T-cell (primary cell): ENCODE data around the gene SEZ6. TPM values are rescaled to one million over a fixed set of nuclear protein-coding genes. Genes with fewer than 3 reads are reported as not detected.

Experiments used
- ATAC-seq, 4 experiments: fragments of 200-7000 bp in 3 of 4; fragments of 150-1000 bp in 1 of 4; cut with Tn5 transposase; replicated peaks in 1 of 4; 1 replicate in 3 of 4; 2 replicates in 1 of 4; pipeline ENCODE4 v1.10.0; 2021; ENCODE audit warnings: moderate library complexity in 3 of 4, mild to moderate bottlenecking in 2 of 4, moderate number of reproducible peaks in 1 of 4
- CTCF ChIA-PET, 2 donors: fragments of 300-600 bp; sonication (Branson Sonifier 250); formaldehyde crosslinking; loops; one replicate each; lab custom pipeline; 2022; ENCODE audit warnings: antibody characterized with exemption in 2 of 2; lab: Charles Lee
- POLR2A ChIA-PET, 2 donors: fragments of 300-600 bp; sonication (Branson Sonifier 250); formaldehyde crosslinking; loops; one replicate each; lab custom pipeline; 2022; ENCODE audit warnings: antibody characterized with exemption in 2 of 2; lab: Charles Lee
- DNase-seq, 35 experiments: peaks; one replicate each; pipeline versions ENCODE4 v3.0.0 to v3.0.0-alpha.2; 2013 to 2023
- H3K27ac ChIP-seq: one replicate; pipeline ENCODE4 v1.5.1; 2013; ENCODE audit warnings: low read length
- H3K27me3 ChIP-seq, 2 experiments: replicated peaks in 1 of 2; 1 replicate in 1 of 2; 2 replicates in 1 of 2; pipeline versions ENCODE4 v1.6.1 to v1.7.0; 2013; ENCODE audit warnings: low read length in 1 of 2, mixed read lengths in 1 of 2; ENCODE audit not compliant: control insufficient read depth in 2 of 2, insufficient read depth in 2 of 2; ENCODE audit errors: extremely low read depth in 1 of 2
- H3K36me3 ChIP-seq, 2 donors: 1 replicate in 1 of 2; 2 replicates in 1 of 2; pipeline versions ENCODE4 v1.6.1 to v1.7.0; 2013; ENCODE audit warnings: low read length in 1 of 2; ENCODE audit not compliant: control insufficient read depth in 2 of 2, insufficient read depth in 1 of 2; ENCODE audit errors: extremely low read depth in 1 of 2
- H3K4me1 ChIP-seq, 2 experiments: 1 replicate in 1 of 2; 2 replicates in 1 of 2; pipeline versions ENCODE4 v1.6.1 to v1.7.0; 2013; ENCODE audit warnings: low read length in 2 of 2, mixed read lengths in 1 of 2; ENCODE audit not compliant: insufficient read depth in 2 of 2, control insufficient read depth in 1 of 2; ENCODE audit errors: extremely low read depth in 1 of 2
- H3K4me3 ChIP-seq, 2 donors: 1 replicate in 1 of 2; 2 replicates in 1 of 2; pipeline versions ENCODE4 v1.5.1 to v1.7.0; 2013; ENCODE audit warnings: mild to moderate bottlenecking in 2 of 2, low read length in 1 of 2, moderate library complexity in 1 of 2; ENCODE audit not compliant: control insufficient read depth in 1 of 2; ENCODE audit errors: extremely low read depth in 1 of 2
- H3K9me3 ChIP-seq: 2 replicates; pipeline ENCODE4 v1.7.0; 2013
- H3K27ac Mint-ChIP-seq, 2 donors: one replicate each; pipeline ENCODE4 v1.8.0; 2020 to 2021; ENCODE audit warnings: mild to moderate bottlenecking in 2 of 2, mixed read lengths in 2 of 2
- H3K27me3 Mint-ChIP-seq, 2 donors: one replicate each; pipeline ENCODE4 v1.8.0; 2021 to 2022; ENCODE audit warnings: mixed read lengths in 2 of 2
- H3K36me3 Mint-ChIP-seq: one replicate; pipeline ENCODE4 v1.8.0; 2021; ENCODE audit warnings: mixed read lengths
- H3K4me1 Mint-ChIP-seq, 3 donors: one replicate each; pipeline ENCODE4 v1.8.0; 2020 to 2022; ENCODE audit warnings: mixed read lengths in 3 of 3, mild to moderate bottlenecking in 1 of 3
- H3K4me3 Mint-ChIP-seq, 3 donors: one replicate each; pipeline ENCODE4 v1.8.0; 2020 to 2022; ENCODE audit warnings: mild to moderate bottlenecking in 3 of 3, mixed read lengths in 3 of 3, moderate library complexity in 3 of 3
- H3K9me3 Mint-ChIP-seq, 3 donors: one replicate each; pipeline ENCODE4 v1.8.0; 2020 to 2022; ENCODE audit warnings: mixed read lengths in 3 of 3
- WGBS: methylation state at CpG from one replicate; pipeline ENCODE4 v1.1.5; 2013; ENCODE audit warnings: missing lambda C conversion rate; ENCODE audit not compliant: insufficient coverage; 5-methylcytosine and 5-hydroxymethylcytosine counted together
- total RNA-seq, 35 experiments: library from RNA in 6 of 35; stranded (reverse) in 6 of 35; fragments of 120-200 nt in 1 of 35; gene quantifications; one replicate each; pipeline versions ENCODE4 v1.2.1 to v1.2.4 and lab custom pipeline; 2013 to 2026

The SEZ6 gene
- total RNA-seq, 5 donors from 2014 or later (not counting 1 experiment from before 2014, with no cell fraction given): 0.49 to 1.6 TPM; not detected in 3

DNA sequence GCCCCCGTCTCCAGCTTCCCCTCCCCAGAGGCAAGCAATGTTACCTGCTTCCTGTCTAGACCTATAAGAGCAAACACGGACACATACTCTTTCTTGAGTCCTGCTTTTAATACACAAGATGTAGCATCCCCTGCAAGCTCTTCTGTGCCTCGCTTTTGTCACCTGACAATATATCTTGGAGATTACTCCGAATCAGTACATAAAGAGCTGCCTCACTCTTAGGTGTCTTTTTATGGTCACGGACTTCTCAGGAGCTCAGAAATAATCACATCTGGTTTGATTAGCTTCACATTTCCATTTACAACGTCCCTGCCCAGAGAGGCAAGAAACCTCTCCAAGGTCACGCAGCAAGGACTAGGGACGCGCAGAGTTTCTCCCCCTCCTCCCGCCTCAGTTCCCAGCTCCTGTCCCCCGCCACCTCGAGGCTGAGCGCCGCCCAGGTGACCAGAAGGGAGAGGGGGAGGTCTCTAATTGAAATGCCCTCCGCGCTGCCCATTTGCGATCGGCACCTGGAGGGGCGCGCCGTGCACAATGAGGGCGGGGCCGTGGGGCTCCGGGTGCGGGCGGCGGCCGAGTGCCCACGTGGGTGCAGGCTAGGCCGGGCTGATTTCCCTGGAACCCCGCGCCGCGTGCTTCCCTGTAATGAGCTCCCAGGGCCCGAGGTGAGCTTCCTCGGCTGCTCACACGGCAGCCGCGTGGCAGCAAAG is 13.8 kb upstream of the SEZ6 start:
- Mint-ChIP-seq H3K27me3 (peaks cover 56 to 78% of the 10 kb centered on the region in 2 donors), H3K27ac (no peak overlapping the region), H3K36me3 (no peaks in the 10 kb centered on the region), H3K4me1 (peaks cover 5 to 11% (median 7%) of the 10 kb centered on the region in 3 donors), H3K4me3 (peak overlapping the region in 2 of 3 donors; percentile 4 to 24), H3K9me3 (no peaks in the 10 kb centered on the region)
- peak in 1 of 4 experiments; percentile 31 for ATAC-seq
- no peaks in the 10 kb centered on the region for H3K9me3 ChIP-seq
- peaks cover 2 to 61% of the 10 kb centered on the region in 2 experiments for H3K27me3 ChIP-seq
- CTCF ChIA-PET: interaction anchor here in 1 of 2 donors (1.0 to 1.2 kb wide), 2 partner anchors 51 to 98 kb away, joined by 3 to 4 read pairs; no protein-coding TSS in a partner anchor
- no peak for DNase-seq
- H3K27ac ChIP-seq: no peak overlapping the region
- H3K4me1 ChIP-seq: peaks cover 0 to 9% of the 10 kb centered on the region in 2 experiments
- H3K36me3 ChIP-seq: no peaks in the 10 kb centered on the region
- 5% methylated on average over 26 of the region's 39 CpGs for WGBS
- POLR2A ChIA-PET: interaction anchor here in 1 of 2 donors (0.6 kb wide), 1 partner anchor 10 kb away, joined by 5 read pairs; no protein-coding TSS in a partner anchor
- H3K4me3 ChIP-seq: no peak overlapping the region

DNA sequence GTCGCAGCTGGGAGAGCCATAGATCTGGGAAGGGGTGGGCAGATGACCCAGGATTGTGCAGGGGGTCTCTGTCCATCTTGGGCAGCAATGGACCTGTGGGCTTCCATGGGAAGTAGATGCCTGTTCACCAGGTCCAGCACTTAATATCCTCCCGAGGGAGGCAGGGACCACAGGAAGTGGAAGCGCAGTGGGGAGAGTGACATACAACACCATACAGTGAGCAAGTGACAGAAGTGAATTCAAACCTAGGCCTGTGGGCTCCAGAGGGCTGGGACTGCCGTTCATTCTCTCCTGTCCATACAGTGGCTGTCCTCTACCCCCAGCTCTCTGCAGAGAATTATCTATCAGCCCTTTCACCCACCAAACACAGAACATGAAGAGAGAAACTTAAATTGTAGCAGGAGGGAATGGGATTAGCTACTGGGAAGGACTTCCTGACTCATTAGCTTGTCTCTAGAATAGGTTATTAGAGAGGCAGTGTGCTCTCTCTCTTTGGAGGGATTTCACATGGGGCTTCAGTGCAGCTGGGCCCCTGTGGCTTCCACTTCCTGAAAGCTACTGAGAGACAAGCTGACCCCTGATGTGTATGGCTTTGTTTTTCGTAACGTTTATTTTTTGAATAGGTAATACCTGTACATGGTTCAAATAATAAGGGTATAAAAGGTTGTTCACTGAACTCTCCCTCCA is 13.1 kb upstream of the SEZ6 start:
- H3K27ac Mint-ChIP-seq: no peak overlapping the region
- Histone ChIP-seq H3K4me1 (peaks cover 0 to 9% of the 10 kb centered on the region in 2 experiments), H3K9me3 (no peaks in the 10 kb centered on the region), H3K27ac (no peak overlapping the region), H3K27me3 (peaks cover 2 to 58% of the 10 kb centered on the region in 2 experiments), H3K4me3 (no peak overlapping the region), H3K36me3 (no peaks in the 10 kb centered on the region)
- H3K4me1 Mint-ChIP-seq: peaks cover 5 to 11% (median 7%) of the 10 kb centered on the region in 3 donors
- ATAC-seq: no peak
- no peak for DNase-seq
- no peaks in the 10 kb centered on the region for H3K36me3 Mint-ChIP-seq
- H3K27me3 Mint-ChIP-seq: peaks cover 56 to 75% of the 10 kb centered on the region in 2 donors
- ChIA-PET CTCF (interaction anchor here in 1 of 2 donors (1.0 to 1.2 kb wide), 2 partner anchors 51 to 98 kb away, joined by 3 to 4 read pairs; no protein-coding TSS in a partner anchor), POLR2A (interaction anchor here in 1 of 2 donors (0.6 kb wide), 1 partner anchor 11 kb away, joined by 5 read pairs; no protein-coding TSS in a partner anchor)
- H3K9me3 Mint-ChIP-seq: no peaks in the 10 kb centered on the region
- H3K4me3 Mint-ChIP-seq: no peak overlapping the region
- WGBS: 52% methylated on average over 3 of the region's 6 CpGs

- peaks cover 53 to 63% of the 10 kb centered on the region in 2 donors for H3K27me3 Mint-ChIP-seq
These were observed 10.7 kb upstream of the SEZ6 start for GRCh38 chr17:29016345-29017210.

DNA sequence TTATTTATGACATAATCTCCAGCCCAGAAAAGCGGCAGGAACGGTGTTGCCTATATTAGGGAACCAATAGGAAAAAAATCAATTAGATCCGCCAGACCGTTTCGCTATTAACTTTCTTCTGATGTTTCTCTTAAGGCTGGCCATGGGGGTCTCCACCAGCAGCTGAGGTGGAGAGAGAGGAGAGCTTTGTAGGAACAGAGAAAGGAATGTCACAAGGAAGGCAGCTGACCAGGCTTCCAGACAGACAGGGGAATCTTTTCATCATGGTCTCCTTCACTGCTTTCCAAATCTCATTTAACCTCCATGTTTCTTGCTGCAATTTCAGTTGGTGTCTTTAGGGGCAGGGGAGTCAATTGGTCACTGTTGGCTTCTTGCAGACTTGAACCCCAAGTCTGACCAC is 8.9 kb upstream of the SEZ6 start:
- Mint-ChIP-seq H3K9me3 (no peaks in the 10 kb centered on the region), H3K27me3 (peaks cover 48 to 59% of the 10 kb centered on the region in 2 donors), H3K4me3 (no peak overlapping the region), H3K27ac (no peak overlapping the region), H3K36me3 (no peaks in the 10 kb centered on the region), H3K4me1 (peaks cover 5 to 9% (median 6%) of the 10 kb centered on the region in 3 donors)
- H3K4me1 ChIP-seq: peaks cover 0 to 4% of the 10 kb centered on the region in 2 experiments
- H3K27me3 ChIP-seq: peaks cover 2 to 50% of the 10 kb centered on the region in 2 experiments
- ATAC-seq (no peak), DNase-seq (no peak)
- ChIA-PET CTCF (no interaction called here), POLR2A (no interaction called here)
- no peaks in the 10 kb centered on the region for H3K36me3 ChIP-seq
- WGBS: 88% methylated on average over 4 of the region's 5 CpGs
- no peaks in the 10 kb centered on the region for H3K9me3 ChIP-seq
- no peak overlapping the region for H3K4me3 ChIP-seq
- no peak overlapping the region for H3K27ac ChIP-seq

More at GRCh38 chr17:29016345-29017210, 10.7 kb upstream of the SEZ6 start:
- DNase-seq (no peak), ATAC-seq (no peak)
- no peak overlapping the region for H3K4me3 ChIP-seq
- H3K36me3 ChIP-seq: no peaks in the 10 kb centered on the region
- H3K4me1 Mint-ChIP-seq: peaks cover 5 to 11% (median 7%) of the 10 kb centered on the region in 3 donors
- H3K4me3 Mint-ChIP-seq: no peak overlapping the region
- no peaks in the 10 kb centered on the region for H3K9me3 Mint-ChIP-seq
- ChIA-PET CTCF (no interaction called here), POLR2A (interaction anchor here in 1 of 2 donors (0.5 kb wide), 1 partner anchor 304 kb away, joined by 4 read pairs; no protein-coding TSS in a partner anchor)
- no peaks in the 10 kb centered on the region for H3K9me3 ChIP-seq
- peaks cover 0 to 9% of the 10 kb centered on the region in 2 experiments for H3K4me1 ChIP-seq
- 73% methylated on average over 10 of the region's 13 CpGs for WGBS
- H3K27me3 ChIP-seq: peaks cover 2 to 52% of the 10 kb centered on the region in 2 experiments
- no peak overlapping the region for H3K27ac Mint-ChIP-seq
- no peak overlapping the region for H3K27ac ChIP-seq
- no peaks in the 10 kb centered on the region for H3K36me3 Mint-ChIP-seq

- DNase-seq (no peak), ATAC-seq (no peak)
- Histone ChIP-seq H3K4me1 (no peaks in the 10 kb centered on the region), H3K4me3 (no peak overlapping the region), H3K36me3 (no peaks in the 10 kb centered on the region), H3K27me3 (peaks cover 2 to 48% of the 10 kb centered on the region in 2 experiments), H3K9me3 (no peaks in the 10 kb centered on the region), H3K27ac (no peak overlapping the region)
- 90% methylated on average over 1 of the region's 1 CpG for WGBS
- H3K27me3 Mint-ChIP-seq: peaks cover 48 to 57% of the 10 kb centered on the region in 2 donors
- H3K4me3 Mint-ChIP-seq: no peak overlapping the region
- H3K4me1 Mint-ChIP-seq: no peaks in the 10 kb centered on the region
- CTCF ChIA-PET: no interaction called here
- H3K9me3 Mint-ChIP-seq: no peaks in the 10 kb centered on the region
- POLR2A ChIA-PET: no interaction called here
- H3K27ac Mint-ChIP-seq: no peak overlapping the region
- no peaks in the 10 kb centered on the region for H3K36me3 Mint-ChIP-seq
These were observed 6.7 kb upstream of the SEZ6 start for GRCh38 chr17:29012535-29012934.
